Mesendoderm (in vitro differentiated cells): ENCODE measurements around the gene COA5.

Experiments
- DNase-seq: peaks from one replicate; pipeline ENCODE4 v3.0.0; 2013
- H2AK5ac ChIP-seq: 2 replicates; pipeline ENCODE4 v1.6.1; 2013; ENCODE audit warnings: low read length, inconsistent platforms
- H2BK120ac ChIP-seq: 2 replicates; pipeline ENCODE4 v1.6.1; 2013; ENCODE audit warnings: low read depth, mild to moderate bottlenecking, low read length, moderate library complexity, mixed read lengths
- H2BK15ac ChIP-seq: replicated peaks from 2 replicates; pipeline ENCODE4 v1.6.1; 2013; ENCODE audit warnings: low read depth, mild to moderate bottlenecking, moderate library complexity
- H2BK5ac ChIP-seq: 2 replicates; pipeline ENCODE4 v1.6.1; 2013; ENCODE audit warnings: low read length, inconsistent platforms
- H3K18ac ChIP-seq: 2 replicates; pipeline ENCODE4 v1.6.1; 2013; ENCODE audit warnings: mild to moderate bottlenecking, low read length, mixed read lengths
- H3K23ac ChIP-seq: one replicate; pipeline ENCODE4 v1.6.1; 2013; ENCODE audit warnings: low read length
- H3K27ac ChIP-seq: 2 replicates; pipeline ENCODE4 v1.5.1; 2013; ENCODE audit warnings: low read depth, mild to moderate bottlenecking, inconsistent platforms, low read length, moderate library complexity
- H3K27me3 ChIP-seq: 2 replicates; pipeline ENCODE4 v1.6.1; 2013; ENCODE audit warnings: low read length, control low read depth, mild to moderate bottlenecking, inconsistent platforms; ENCODE audit not compliant: insufficient read depth, poor library complexity
- H3K36me3 ChIP-seq: 2 replicates; pipeline ENCODE4 v1.6.1; 2013; ENCODE audit warnings: low read length, inconsistent platforms; ENCODE audit not compliant: control insufficient read depth, insufficient read depth
- H3K4ac ChIP-seq: one replicate; pipeline ENCODE4 v1.6.1; 2013; ENCODE audit warnings: low read depth, mild to moderate bottlenecking, low read length, moderate library complexity
- H3K4me1 ChIP-seq: 2 replicates; pipeline ENCODE4 v1.6.1; 2013; ENCODE audit warnings: low read depth, low read length, inconsistent platforms; ENCODE audit not compliant: control insufficient read depth
- H3K4me2 ChIP-seq: 2 replicates; pipeline ENCODE4 v1.6.1; 2013; ENCODE audit warnings: low read length
- H3K4me3 ChIP-seq: 2 replicates; pipeline ENCODE4 v1.5.1; 2013; ENCODE audit warnings: mild to moderate bottlenecking, low read length
- H3K56ac ChIP-seq: one replicate; pipeline ENCODE4 v1.6.1; 2013; ENCODE audit warnings: low read length
- H3K79me1 ChIP-seq: 2 replicates; pipeline ENCODE4 v1.6.1; 2013; ENCODE audit warnings: low read length, inconsistent platforms
- H3K79me2 ChIP-seq: 2 replicates; pipeline ENCODE4 v1.6.1; 2013; ENCODE audit warnings: mild to moderate bottlenecking, low read length; ENCODE audit not compliant: control insufficient read depth, insufficient read depth
- H3K9ac ChIP-seq: 2 replicates; pipeline ENCODE4 v1.6.1; 2013; ENCODE audit warnings: low read length, inconsistent platforms
- H4K5ac ChIP-seq: one replicate; pipeline ENCODE4 v1.6.1; 2013; ENCODE audit warnings: low read length
- H4K8ac ChIP-seq: one replicate; pipeline ENCODE4 v1.6.1; 2013; ENCODE audit warnings: low read depth, mild to moderate bottlenecking, control low read depth, low read length, moderate library complexity
- WGBS: extraction: QIAGEN DNeasy Blood & Tissue Kit; methylation state at CpG from one replicate; pipeline ENCODE4 v1.1.7; 2013; ENCODE audit warnings: low lambda C conversion rate, missing lambda C conversion rate; ENCODE audit not compliant: insufficient coverage; ENCODE audit errors: extremely low coverage; 5-methylcytosine and 5-hydroxymethylcytosine counted together

Gene COA5

DNA sequence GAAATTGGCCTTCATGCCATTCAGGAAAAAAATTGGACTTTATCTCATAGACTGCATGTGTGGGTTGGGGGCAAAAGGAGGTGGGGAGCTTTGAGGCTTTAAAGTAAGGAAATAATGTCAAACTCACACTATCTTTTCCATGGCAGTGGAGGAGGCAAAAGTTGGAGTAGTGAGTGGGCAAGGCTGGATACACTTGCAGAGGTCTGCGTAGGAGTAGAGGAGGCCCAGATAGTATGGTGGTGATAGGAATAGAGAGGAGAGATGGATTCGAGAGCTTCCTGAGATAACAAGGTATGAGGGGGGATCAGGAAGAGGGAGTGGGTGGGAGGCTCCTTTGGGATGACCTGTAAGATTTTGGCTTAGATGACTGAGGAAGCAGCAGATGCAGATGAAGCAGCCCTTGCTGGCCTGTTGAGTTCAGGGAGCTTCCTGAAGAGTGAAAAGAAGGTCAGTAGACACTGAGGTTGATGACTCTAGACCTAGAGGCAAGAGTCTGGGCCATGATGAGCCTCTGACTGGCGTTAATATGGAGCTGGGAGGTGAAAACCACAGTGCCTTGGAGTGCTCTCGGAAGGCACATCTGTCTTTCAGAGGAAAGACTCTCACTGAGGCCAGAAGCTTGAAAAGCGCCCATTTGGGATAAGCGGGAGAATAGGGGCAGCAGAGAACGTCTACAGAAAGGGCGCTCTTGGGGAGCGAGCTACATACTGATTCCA lies 5.9 kb upstream of the COA5 start:
- Histone ChIP-seq H3K27ac (no peak overlapping the region), H3K27me3 (no peaks in the 10 kb centered on the region), H3K4me2 (no peak overlapping the region), H4K8ac (no peak overlapping the region), H3K56ac (no peak overlapping the region), H2BK5ac (no peak overlapping the region), H3K9ac (no peak overlapping the region), H3K4me3 (no peak overlapping the region), H3K79me2 (peaks cover 17% of the 10 kb centered on the region), H3K4ac (no peak overlapping the region), H2BK120ac (no peak overlapping the region), H3K23ac (no peak overlapping the region), H4K5ac (no peak overlapping the region), H3K79me1 (peaks cover 13% of the 10 kb centered on the region), H3K18ac (no peak overlapping the region), H3K4me1 (peaks cover 10% of the 10 kb centered on the region), H3K36me3 (peaks cover 8% of the 10 kb centered on the region), H2AK5ac (no peak overlapping the region), H2BK15ac (no peak overlapping the region)
- WGBS = no CpG with 5 or more reads among the region's 9 CpGs
- no peak for DNase-seq

DNA sequence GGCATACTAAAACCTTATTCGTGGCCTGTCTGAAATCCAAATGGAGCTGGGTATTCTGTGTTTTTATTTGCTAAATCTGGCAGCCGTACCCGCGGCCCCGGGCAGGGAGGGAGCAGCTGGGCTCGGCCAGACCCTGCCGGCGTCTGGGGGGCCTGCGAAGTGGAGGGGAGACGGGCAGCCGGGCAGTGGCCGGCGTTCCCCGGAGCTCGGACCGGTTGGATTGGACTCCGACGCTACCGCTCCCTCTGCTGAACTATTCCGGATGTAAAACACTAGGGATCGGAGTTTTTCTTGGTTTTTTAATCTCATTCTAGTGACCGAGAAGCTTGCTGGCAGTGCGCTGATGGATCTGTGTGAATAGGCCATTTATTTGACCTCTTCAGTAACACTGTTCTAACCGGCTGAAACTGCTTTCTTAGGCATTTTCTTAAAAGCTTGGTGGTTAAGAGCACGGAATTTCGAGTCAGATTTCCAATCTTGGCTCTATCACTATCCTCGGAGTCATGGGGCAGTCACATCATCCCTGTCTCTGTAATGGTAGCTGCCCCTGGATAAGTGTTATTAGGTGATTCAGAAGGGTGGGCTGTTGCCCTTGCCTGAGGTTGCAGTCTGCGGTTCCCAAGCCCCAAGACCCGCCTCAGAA lies 771 bp upstream of the COA5 start:
- Histone ChIP-seq H3K36me3 (peaks cover 2% of the 10 kb centered on the region), H3K27ac (peak overlapping the region; percentile 85)
- DNase-seq = peak; percentile 44

DNA sequence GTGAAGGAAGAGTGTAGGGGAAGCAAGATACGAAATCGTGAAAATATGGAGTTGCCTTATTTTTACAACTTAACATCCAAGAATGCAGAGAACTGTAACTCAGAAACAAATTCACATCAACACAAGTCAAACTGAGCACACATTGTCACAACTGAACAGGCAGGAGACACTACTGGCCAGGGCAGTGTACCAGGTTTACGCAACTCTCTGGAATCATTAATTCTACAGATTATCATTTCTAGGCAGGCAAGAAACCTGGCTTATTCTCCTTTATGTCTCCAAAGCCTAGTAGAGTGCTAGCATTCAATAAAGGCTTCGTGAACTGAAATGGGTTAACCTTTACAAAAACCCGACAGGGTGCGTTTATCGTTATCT lies 584 bp downstream of the COA5 start:
- Histone ChIP-seq H3K79me2 (peaks cover 47% of the 10 kb centered on the region), H3K4me3 (peak overlapping the region; percentile 88), H3K23ac (peak overlapping the region; percentile 72), H3K79me1 (peaks cover 34% of the 10 kb centered on the region), H2BK5ac (peak overlapping the region; percentile 77), H3K27ac (no peak overlapping the region), H3K18ac (no peak overlapping the region), H3K9ac (peak overlapping the region; percentile 96), H4K8ac (no peak overlapping the region), H3K27me3 (no peaks in the 10 kb centered on the region), H4K5ac (no peak overlapping the region), H3K36me3 (peaks cover under 1% of the 10 kb centered on the region), H2BK15ac (no peak overlapping the region), H3K4me2 (peak overlapping the region; percentile 58), H2BK120ac (no peak overlapping the region), H3K4me1 (peaks cover 9% of the 10 kb centered on the region), H2AK5ac (no peak overlapping the region), H3K56ac (peak overlapping the region; percentile 99), H3K4ac (peak overlapping the region; percentile 73)
- WGBS = no CpG with 5 or more reads among the region's 7 CpGs
- no peak for DNase-seq

More for the DNA sequence above, 771 bp upstream of the COA5 start:
- peak overlapping the region; percentile 57 for H4K8ac ChIP-seq
- H3K27me3 ChIP-seq = no peaks in the 10 kb centered on the region
- peak overlapping the region; percentile 87 for H2AK5ac ChIP-seq
- peaks cover 15% of the 10 kb centered on the region for H3K4me1 ChIP-seq
- H3K4me2 ChIP-seq = peak overlapping the region; percentile 90
- H2BK5ac ChIP-seq = peak overlapping the region; percentile 97
- H3K4me3 ChIP-seq = peak overlapping the region; percentile 92
- H3K79me1 ChIP-seq = peaks cover 41% of the 10 kb centered on the region
- no peak overlapping the region for H3K23ac ChIP-seq
- H3K4ac ChIP-seq = peak overlapping the region; percentile 94
- peaks cover 52% of the 10 kb centered on the region for H3K79me2 ChIP-seq
- H3K18ac ChIP-seq = peak overlapping the region; percentile 98
- peak overlapping the region; percentile 99 for H3K56ac ChIP-seq
- H2BK120ac ChIP-seq = peak overlapping the region; percentile 29
- no CpG with 5 or more reads among the region's 29 CpGs for WGBS
- H3K9ac ChIP-seq = peak overlapping the region; percentile 96
- H4K5ac ChIP-seq = peak overlapping the region; percentile 84
- H2BK15ac ChIP-seq = no peak overlapping the region

DNA sequence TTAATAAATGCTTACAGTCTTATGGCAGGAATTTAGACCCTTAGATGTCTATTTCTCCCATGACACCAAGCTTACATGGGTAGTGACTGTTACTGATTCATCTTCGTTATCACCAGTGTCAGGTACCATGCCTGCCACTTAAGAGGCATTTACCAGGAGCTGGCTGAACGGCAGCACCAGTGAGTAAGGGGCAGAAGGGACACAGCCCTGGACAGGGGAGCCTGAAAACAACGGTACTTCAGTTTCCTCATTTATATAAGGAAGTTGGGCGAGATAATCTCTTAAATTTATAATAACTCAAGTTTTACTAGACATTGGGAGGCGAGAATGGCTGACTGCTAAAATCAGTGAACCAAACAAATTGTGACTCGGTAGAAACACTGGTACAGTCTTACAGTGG lies 1.2 kb downstream of the COA5 start:
- H4K8ac ChIP-seq = no peak overlapping the region

DNA sequence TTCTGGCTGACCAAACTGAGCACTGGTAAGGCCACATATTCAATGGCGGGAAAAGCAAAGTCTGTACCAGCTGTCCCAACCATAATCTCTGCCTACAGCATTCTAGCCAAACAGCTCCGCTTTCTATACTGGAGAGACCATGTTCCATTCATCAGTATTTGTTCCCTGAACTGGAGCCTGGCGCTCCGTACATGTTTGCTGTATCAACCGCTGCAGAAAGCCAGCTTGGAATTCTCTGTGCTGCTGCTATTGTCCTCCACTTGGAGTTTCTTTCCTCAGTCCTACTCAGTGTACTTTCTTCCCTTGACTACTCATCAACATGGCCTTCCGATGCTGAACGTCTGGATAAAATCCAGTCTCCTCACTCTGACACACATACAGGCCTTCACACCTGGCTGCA lies 1.9 kb downstream of the COA5 start:
- Histone ChIP-seq H2BK5ac (no peak overlapping the region), H3K36me3 (no peaks in the 10 kb centered on the region), H3K4ac (no peak overlapping the region), H4K8ac (no peak overlapping the region), H2AK5ac (peak overlapping the region; percentile 52), H3K4me2 (peak overlapping the region; percentile 12), H3K79me1 (peaks cover 34% of the 10 kb centered on the region), H2BK120ac (no peak overlapping the region), H3K79me2 (peaks cover 47% of the 10 kb centered on the region), H3K9ac (peak overlapping the region; percentile 42), H3K56ac (peak overlapping the region; percentile 56), H3K27me3 (no peaks in the 10 kb centered on the region), H4K5ac (no peak overlapping the region), H3K18ac (no peak overlapping the region), H3K4me3 (no peak overlapping the region), H2BK15ac (no peak overlapping the region), H3K27ac (no peak overlapping the region), H3K4me1 (peaks cover 5% of the 10 kb centered on the region), H3K23ac (no peak overlapping the region)
- DNase-seq = no peak
- WGBS = no CpG with 5 or more reads among the region's 7 CpGs

More for the DNA sequence above, 1.2 kb downstream of the COA5 start:
- no peak for DNase-seq
- Histone ChIP-seq H4K5ac (no peak overlapping the region), H3K4ac (no peak overlapping the region), H3K4me3 (no peak overlapping the region), H3K9ac (peak overlapping the region; percentile 96), H3K36me3 (no peaks in the 10 kb centered on the region), H2BK5ac (no peak overlapping the region), H2BK15ac (no peak overlapping the region), H2BK120ac (no peak overlapping the region), H3K18ac (no peak overlapping the region), H3K23ac (no peak overlapping the region), H3K4me2 (peak overlapping the region; percentile 58), H3K56ac (peak overlapping the region; percentile 26), H2AK5ac (no peak overlapping the region), H3K27ac (no peak overlapping the region), H3K4me1 (peaks cover 7% of the 10 kb centered on the region), H3K27me3 (no peaks in the 10 kb centered on the region), H3K79me1 (peaks cover 34% of the 10 kb centered on the region), H3K79me2 (peaks cover 47% of the 10 kb centered on the region)
- WGBS = no CpG with 5 or more reads among the region's 6 CpGs
